SH-SY5Y (cell line): ENCODE measurements around the gene EEIG1.

Experiments
- GATA2 ChIP-seq: IDR thresholded peaks from 2 replicates; pipeline ENCODE4 v1.6.1; 2011; ENCODE audit warnings: mild to moderate bottlenecking, low read depth, low read length
- GATA3 ChIP-seq: IDR thresholded peaks from 2 replicates; pipeline ENCODE4 v1.6.1; 2011; ENCODE audit warnings: low read depth, mild to moderate bottlenecking, low read length, moderate library complexity

DNA sequence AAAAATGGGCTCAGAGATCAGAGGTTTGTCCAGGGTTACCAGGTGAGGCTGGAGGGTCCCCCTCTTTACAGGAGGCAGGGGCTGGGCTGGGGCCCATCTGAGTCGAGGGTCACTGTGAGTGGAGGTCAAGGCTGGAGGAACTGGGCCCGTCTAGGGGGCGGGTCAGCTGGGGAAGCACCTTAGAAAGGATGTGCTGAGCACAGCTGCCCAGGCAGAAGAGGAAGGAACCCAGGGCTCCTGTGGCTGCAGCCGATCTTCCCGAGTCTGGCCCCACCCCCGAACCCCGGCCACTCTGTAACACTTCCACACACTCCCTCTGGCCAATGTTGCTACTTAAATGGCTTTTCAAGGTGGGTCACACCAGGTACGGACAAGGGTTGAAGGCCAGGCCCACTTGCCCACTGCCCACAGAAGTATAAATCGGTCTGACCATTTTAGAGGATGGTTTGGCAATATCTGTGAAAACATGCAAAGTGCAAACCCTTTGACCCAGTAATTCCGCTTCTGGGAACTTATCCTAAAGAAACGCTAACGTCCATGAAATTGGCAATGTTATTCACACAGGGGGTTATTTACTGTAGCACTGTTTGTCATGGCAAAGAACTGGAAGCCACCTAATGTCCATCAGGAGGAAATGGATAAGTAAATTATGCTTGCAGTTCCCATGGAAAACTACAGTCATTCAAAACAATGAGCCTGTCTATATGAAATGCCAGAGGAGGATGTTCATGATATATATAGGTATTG is 30.5 kb upstream of the EEIG1 start:
- TF ChIP-seq GATA2, result no peak
- no peak for TF ChIP-seq GATA3
